Neural progenitor cell (in vitro differentiated cells): ENCODE results near the gene G0S2.
"Not testable (repeated sequence)": the region's sequence is repeated elsewhere in the genome, so short reads cannot be mapped to it uniquely, and the experiment has no call there.

ENCODE experiments used
- CTCF ChIP-seq: fragments of 200-600 bp; sonication (generic); IDR thresholded peaks from 2 replicates; pipeline ENCODE4 v1.5.1; 2017; ENCODE audit warnings: antibody characterized with exemption, mild to moderate bottlenecking
- EZH2 ChIP-seq: fragments of 200-600 bp; sonication (generic); IDR thresholded peaks from 2 replicates; pipeline ENCODE4 v1.6.1; 2017; ENCODE audit warnings: antibody characterized with exemption, mild to moderate bottlenecking, moderate library complexity
- EZH2phosphoT487 ChIP-seq: fragments of 200-600 bp; sonication (generic); IDR thresholded peaks from 2 replicates; pipeline ENCODE4 v1.6.1; 2017; ENCODE audit warnings: antibody characterized with exemption

- TF ChIP-seq CTCF, EZH2phosphoT487, EZH2: not testable (repeated sequence)
Observed at GRCh38 chr1:209700686-209701085, 25.5 kb downstream of the G0S2 start.
